Endothelial cell of hepatic sinusoid (primary cell): ENCODE results near the gene TRAF2.
"Not testable (repeated sequence)": the region's sequence is repeated elsewhere in the genome, so short reads cannot be mapped to it uniquely, and the experiment has no call there.

Experiments used
- in situ Hi-C: cut with HindIII; loops from 2 replicates; pipeline ENCODE4 v1.10.0; 2017; ENCODE audit warnings: low sequenced_read_pairs

The TRAF2 gene

DNA sequence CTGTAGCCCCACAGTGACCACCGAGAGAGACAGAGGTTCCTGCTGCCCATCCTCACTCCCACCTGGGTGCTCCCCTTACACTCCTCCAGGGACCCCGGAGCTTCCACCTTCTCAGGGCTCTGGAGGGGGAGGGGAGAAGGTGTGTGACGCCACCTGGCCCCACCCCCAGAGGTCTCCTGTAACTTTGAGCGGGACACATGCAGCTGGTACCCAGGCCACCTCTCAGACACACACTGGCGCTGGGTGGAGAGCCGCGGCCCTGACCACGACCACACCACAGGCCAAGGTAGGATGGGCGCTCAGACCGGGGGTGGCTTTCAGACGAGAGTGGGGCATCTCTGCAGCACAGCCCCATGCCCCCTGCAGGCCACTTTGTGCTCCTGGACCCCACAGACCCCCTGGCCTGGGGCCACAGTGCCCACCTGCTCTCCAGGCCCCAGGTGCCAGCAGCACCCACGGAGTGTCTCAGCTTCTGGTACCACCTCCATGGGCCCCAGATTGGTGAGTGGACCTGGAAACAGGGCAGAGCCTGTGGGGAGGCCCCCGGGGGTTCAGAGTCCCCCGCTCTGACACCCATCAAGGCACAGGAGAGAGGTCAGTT is 29.7 kb upstream of the TRAF2 start:
- in situ Hi-C loops: no loop called here

DNA sequence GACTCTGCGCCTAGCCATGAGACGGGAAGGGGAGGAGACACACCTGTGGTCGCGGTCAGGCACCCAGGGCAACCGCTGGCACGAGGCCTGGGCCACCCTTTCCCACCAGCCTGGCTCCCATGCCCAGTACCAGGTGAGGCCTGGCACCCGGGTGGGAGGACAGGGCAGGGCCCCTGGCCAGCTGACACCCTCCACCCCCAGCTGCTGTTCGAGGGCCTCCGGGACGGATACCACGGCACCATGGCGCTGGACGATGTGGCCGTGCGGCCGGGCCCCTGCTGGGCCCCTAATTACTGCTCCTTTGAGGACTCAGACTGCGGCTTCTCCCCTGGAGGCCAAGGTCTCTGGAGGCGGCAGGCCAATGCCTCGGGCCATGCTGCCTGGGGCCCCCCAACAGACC is 29.1 kb upstream of the TRAF2 start:
- in situ Hi-C loops: no loop called here

DNA sequence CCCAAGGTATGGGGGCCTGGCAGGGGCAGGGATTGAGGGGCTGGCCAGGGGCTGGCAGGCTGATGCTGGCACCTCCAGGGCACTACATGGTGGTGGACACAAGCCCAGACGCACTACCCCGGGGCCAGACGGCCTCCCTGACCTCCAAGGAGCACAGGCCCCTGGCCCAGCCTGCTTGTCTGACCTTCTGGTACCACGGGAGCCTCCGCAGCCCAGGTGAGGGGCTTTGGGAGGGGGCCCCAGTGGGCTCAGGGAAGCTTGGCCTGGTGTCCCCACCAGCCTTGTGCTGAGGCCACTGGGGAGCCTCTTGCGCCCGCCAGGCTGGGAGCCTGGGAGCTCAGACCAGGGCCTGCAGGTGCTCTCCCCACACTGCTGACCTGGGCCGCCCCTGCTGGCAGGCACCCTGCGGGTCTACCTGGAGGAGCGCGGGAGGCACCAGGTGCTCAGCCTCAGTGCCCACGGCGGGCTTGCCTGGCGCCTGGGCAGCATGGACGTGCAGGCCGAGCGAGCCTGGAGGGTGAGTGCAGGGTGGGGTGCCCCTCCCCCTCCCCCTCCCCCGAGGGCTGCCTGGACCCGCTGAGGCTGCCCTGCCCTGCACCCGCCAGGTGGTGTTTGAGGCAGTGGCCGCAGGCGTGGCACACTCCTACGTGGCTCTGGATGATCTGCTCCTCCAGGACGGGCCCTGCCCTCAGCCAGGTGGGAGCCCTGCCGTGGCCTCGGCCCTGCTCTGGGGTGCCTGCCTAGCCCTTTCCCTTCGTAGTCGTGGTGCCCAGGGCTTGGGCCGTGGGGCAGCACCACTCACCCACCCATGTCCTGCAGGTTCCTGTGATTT is 28.5 kb upstream of the TRAF2 start:
- in situ Hi-C loops: no loop called here

DNA sequence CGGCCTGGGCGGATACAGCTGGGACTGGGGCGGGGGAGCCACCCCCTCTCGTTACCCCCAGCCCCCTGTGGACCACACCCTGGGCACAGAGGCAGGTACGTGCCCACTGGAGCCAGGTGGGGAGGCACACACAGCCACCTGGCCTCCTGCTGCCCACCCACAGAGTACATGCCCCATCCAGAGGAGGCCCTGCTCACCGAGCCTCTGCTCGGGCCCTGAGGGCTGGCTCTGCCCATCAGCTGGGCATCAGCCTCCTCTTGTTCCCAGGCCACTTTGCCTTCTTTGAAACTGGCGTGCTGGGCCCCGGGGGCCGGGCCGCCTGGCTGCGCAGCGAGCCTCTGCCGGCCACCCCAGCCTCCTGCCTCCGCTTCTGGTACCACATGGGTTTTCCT is 27.9 kb upstream of the TRAF2 start:
- in situ Hi-C loops: no loop called here

DNA sequence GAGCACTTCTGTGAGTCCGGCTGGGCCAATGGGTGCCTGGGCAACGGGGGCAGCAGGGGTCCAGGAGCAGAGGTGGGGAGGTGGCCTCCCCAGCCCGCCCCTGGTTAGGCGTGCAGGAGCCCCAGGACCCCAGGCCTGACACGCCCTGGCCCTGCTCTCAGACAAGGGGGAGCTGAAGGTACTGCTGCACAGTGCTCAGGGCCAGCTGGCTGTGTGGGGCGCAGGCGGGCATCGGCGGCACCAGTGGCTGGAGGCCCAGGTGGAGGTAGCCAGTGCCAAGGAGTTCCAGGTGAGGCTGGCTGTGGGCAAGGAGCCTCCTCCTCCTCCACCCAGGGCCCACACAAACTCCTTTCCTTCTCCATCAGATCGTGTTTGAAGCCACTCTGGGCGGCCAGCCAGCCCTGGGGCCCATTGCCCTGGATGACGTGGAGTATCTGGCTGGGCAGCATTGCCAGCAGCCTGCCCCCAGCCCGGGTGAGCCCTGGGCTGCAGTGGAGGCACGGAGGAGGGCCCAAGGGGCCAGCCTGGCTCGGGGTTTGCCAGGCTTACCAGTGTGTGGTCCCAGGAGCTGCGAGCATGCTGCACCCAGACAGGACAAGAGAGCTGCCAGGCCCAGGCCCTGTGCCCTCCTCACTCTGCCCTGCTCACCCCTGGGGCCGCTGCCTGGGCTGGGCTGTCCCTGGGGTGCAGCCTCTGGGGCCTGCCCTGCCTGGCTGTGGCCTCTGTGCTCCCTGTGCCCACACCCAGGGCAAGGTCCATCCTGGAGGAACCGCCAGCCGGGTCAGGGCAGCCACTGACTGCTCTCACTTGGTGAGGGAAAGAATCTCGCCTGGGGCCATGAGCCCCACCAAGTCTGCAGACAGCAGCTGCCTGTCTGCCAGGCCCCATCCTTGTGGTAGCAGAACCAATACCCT is 27.2 kb upstream of the TRAF2 start:
- in situ Hi-C loops: no loop called here

DNA sequence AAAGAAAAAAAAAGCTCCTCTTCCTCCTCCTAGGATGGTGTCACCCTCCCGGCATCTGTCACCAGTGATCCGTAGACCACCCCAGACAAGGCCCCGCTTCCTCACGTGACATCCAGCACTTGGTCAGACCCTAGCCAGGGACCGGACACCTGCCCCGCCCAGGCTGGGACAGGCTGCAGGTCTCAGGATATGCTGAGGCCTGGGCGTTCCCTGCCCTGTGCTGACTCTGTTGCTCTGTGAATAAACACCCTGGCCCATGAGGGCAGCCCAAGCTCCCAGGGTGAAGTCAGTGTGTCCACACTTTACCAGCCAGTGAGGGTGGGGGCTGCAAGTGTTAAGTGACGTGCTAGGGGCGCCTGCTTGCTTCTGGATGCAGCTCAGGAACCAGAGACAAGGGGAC is 25.8 kb upstream of the TRAF2 start:
- in situ Hi-C loops: no loop called here

DNA sequence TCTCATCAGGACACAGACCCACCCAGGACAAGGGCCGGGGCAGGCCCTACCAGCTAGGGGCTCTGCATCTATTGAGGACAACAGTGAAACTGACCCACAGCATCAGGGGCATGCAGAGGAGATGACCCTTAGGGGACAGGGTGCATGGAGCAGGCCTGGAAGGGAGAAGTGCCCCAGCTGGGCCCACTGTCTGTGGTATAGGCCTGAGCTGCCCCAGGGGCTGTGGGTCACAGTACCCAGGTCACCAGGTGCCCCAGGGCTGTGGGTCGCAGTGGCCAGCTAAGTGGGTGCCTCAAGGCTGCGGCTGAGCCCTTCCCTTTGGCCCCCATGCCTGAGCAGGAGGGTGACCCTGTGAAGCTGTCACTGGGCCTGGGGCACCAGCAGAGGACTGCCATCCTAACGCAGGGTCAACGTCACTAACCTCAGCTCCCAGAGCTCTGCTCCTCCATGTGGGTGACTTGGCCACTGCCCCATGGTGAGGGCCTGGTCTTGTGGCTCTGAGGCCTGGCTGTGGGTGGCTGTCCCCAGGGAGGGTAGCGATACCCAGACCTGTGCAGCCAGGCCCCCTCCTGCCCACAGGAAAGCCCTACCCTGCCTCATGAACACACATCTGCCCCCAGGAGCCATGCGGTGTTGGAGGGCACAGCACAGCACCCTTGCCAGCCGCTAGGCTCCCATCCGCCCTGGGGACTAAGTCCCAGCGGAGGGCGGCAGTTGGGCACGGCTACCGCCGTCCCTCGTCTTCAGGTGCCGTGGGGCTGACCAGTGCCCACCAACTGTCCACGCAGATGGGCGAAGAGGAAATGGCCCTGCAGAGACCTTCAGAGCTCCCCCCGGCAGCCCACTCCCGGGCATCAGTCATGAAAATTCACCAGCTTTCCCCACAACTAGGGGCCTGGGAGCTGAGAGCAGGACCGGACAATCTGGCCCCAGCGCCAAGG is 25.1 kb upstream of the TRAF2 start:
- in situ Hi-C loops: no loop called here

DNA sequence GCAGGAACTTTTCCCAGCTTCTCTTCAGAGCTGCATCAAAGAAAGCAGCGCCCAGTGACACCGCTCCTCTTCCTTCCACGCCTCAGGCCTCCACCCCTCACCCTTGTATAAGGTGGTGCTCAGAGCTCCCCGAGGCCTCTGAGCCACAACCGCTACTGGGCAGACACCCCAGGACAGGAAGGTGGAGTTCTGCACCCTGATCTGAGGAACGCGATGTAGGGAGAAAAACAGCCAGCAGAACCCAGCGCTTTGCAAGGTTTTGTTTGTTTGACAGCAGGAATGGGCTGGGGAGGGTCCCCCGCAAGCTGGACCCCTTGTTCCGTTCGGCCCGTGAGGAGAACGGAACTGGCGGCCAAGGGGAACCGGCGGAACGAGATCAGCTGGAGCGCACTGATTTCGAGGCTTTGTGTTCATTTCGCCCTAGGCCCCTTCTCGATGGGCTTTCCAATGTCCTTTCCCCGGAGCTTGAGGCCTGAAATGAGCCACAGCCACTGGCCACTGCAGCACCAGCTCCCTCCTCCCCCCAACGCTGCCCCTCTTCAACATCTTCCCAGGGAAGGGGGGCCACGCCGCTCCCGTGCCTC is 24.4 kb upstream of the TRAF2 start:
- in situ Hi-C loops: no loop called here

DNA sequence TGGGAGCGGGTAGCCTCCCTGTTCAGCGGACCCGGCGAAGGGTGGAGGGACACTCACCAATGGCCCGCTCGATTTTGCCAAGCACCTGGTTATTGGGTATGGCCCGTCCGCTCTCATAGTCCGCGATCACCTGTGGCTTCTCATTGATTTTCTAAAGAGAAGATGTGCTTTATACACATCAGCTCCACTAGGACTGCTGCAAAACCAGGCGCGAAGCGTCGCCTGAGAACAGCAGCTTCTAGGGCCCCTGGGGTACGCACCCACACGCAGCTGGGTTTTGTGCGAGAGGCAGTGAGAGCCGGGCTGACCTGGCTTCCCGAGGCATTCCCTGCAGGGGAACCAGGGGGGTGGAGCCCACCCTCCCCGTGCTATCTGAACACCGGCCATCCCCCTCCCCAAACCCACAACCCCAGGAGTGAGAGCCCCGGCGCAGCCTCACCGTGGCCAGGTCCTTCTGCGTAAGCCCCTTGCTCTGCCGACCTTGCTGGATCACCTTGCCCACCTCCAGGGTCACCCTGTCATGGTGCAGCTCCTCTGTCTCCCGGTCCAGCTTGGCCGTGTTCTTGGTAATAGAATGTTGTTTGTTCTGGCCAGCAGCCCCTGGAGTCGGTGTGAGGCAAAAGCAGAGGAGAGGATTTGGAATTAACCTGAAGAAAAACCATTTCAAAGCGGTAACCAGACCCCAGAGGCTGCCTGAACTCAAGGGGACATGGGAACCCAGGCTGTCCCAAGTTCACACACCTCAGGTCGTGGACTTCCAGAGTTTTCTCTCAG is 23.3 kb upstream of the TRAF2 start:
- in situ Hi-C loops: no loop called here

DNA sequence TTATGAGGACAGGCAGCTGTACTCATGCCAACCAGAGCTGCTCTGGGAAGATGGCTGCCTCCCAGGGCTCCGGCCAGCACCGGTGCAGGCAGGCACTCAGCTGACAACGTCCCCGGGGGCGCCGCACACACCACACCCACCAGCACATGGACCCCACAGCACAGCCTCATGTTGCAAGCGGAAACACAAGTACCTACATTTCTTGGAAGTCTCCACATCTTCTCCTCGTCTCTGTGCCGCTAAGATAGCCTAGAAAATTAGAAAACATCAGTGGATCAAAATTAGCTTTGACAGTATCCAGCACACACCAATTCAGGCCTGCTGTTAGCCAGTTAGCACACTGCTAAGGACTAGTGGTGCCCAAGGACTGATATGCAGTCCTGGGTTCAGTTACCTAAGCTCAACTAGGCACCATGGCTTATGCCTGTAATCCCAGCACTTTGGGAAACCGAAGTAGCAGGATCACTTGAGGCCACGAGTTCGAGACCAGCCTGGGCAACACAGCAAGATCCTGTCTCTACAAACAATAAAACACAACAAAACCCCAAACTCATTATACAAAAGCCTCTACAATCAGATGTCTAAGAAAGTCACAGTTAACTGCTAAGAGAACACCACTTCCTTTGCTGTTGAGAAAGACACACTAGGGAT is 22.6 kb upstream of the TRAF2 start:
- in situ Hi-C loops: no loop called here

DNA sequence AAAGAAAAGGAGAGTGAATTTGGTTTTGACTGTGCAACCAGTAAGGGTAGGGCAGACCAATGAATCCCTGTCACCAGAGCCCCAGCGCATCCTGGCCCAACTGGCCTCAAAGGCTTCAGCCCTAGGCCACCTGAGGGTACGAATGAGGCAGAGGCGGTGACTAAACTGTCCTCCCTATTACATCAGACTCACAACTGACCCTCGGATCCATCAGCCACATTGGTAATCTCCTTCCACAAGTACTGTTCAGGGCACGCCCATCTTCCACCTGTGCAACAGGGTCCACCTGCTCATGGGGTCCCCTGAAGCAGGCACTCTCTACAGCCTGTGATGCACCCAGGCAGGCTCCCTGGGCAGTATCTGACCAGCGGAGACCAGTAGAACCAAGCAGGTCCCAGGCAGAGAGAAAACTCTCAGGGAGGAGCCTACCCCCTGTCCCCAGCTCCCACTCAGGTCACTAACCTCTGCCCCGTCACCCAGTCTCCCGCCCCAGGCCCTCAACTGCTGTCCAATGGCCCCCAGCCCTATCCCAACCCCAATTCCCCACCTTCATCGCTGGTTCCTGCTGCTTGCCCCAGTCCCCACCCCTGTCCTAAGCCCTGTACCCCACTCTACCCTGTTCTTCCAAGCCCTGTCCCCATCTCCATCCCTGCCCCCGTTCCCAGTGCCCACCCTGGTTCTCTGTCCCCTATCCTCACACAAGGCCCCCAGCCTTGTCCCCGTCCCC is 21.1 kb upstream of the TRAF2 start:
- in situ Hi-C loops: no loop called here

DNA sequence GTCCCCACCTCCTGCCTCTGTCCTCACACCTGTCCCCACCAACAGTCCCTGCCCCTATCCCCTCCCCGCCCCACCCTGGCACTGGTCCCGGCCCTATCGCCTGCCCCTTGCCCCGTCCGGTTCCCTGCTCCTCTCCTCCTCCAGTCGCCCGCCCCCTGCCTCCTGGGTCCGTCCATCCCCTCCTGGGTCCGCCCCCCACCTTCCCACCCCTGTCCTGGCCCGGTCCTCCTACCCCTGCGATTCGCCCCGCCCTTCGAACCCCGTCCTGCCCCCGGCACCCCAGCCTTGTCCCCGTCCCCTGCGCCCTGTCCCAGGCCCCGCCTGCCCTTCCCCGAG is 20.6 kb upstream of the TRAF2 start:
- in situ Hi-C loops: no loop called here

DNA sequence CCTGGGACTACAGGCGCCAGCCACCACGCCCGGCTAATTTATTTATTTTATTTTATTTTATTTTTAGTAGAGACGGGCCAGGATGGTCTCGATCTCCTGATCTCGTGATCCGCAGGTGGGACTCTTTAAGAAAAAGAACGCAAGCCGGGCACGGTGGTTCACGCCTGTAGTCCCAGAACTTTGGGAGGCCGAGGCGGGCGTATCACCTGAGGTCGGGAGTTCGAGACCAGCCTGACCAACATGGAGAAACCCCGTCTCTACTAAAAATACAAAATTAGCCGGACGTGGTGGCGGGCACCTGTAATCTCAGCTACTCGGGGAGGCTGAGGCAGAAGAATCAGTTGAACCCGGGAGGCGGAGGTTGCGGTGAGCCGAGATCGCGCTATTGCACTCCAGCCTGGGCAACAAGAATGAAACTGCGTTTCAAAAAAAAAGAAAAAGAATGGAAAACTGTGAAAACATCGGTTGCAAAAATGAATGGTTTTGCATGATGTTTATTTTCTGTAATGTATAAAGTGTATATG is 19.4 kb upstream of the TRAF2 start:
- in situ Hi-C loops: not testable (repeated sequence)

DNA sequence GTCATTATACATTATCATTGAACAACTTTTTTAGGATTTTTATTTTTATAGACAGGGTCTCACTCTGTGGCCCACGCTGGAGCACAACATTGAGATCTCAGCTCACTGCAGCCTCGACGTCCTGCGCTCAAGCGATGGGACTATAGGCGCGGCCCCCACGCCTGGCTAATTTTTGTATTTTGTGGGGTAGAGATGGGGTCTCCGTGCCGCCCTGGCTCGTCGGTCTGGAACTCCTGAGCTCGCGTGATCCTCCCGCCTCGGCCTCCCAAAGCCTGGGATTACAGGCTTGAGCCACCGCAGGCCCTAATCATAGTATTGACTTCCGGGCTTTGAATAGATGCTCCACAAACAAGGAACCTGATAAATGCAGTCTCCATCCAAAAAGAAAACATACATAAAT is 18.8 kb upstream of the TRAF2 start:
- in situ Hi-C loops: no loop called here

DNA sequence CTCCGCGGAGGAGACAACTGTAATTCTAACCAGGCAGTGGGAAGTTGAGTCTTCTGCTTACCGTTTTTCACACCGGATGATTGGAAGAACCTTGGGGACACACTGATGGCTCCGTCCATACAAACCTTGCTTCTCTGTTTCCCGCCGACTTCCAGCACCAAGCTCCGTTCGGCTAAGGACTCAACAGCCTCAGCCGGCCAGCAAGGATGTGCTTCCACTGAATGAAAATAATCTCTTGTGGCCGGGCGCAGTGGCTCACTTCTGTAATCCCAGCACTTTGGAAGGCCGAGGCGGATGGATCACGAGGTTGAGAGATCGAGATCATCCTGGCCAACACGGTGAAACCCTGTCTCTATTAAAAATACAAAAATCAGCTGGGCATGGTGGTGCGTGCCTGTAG is 18.4 kb upstream of the TRAF2 start:
- in situ Hi-C loops: no loop called here

DNA sequence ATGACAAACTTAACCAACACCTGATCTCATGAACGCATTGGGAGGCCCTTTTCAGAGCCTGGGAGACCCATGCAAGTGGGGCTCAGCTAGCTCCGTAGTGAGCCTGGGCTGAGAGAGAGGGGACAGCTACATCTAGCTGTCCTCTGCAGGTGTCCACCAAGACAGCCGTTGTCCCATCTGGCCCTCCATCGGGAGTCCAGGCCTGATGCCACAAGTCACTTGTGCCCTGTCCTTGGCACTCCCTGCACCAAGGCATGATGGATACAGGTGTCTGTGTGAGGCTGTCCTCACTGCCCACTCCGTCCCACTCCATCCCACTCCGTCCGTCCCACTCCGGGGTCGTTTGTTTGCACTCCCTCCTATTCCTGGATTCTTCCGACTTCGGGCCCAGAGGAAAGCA is 17.7 kb upstream of the TRAF2 start:
- in situ Hi-C loops: no loop called here

DNA sequence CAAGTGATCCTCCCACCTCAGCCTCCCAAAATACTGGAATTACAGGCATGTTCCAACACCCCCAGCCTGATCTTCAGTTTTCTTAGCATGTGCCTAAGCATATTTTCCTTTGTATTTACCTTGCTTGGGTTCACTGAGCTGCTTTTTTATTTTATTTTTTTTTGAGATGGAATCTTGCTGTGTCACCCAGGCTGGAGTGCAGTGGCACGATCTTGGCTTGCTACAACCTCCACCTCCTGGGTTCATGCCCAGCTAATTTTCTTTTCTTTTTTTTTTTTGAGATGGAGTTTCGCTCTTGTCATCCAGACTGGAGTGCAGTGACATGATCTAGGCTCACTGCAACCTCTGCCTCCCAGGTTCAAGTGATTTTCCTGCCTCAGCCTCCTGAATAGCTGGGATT is 16.7 kb upstream of the TRAF2 start:
- in situ Hi-C loops: not testable (repeated sequence)

DNA sequence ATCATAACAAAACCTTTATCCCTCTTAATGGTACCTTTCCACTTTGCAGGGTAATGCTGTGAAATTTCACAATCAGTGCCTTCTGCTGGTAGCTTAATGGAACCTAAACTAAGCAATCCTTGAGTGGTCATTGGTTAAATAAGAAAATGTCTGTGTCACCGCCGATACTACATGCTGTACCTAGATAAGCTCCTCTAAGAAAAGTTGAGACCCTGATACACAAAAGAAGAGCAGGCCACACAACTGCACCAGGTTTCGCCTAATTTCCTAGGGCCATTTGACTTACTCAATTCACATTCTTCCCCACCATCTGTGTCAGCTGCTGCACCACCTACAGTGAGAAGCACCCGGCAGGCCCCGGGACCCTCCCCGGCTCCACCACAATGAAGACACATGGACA is 11.2 kb upstream of the TRAF2 start:
- in situ Hi-C loops: no loop called here
